B cell (primary cell): Measurements from ENCODE around the gene NLGN4Y.

Experiments
- EZH2 ChIP-seq: IDR thresholded peaks from 2 replicates; pipeline ENCODE4 v1.6.1; 2012; ENCODE audit warnings: borderline replicate concordance, low read depth, mild to moderate bottlenecking, moderate library complexity, low read length; ENCODE audit not compliant: insufficient read depth, poor library complexity, severe bottlenecking
- TF ChIP-seq, protein P1 (sequence below): fragments of 200-600 bp; IDR thresholded peaks from one replicate; pipeline ENCODE4 v1.8.0; 2022; ENCODE audit warnings: antibody characterized with exemption, mild to moderate bottlenecking

DNA sequence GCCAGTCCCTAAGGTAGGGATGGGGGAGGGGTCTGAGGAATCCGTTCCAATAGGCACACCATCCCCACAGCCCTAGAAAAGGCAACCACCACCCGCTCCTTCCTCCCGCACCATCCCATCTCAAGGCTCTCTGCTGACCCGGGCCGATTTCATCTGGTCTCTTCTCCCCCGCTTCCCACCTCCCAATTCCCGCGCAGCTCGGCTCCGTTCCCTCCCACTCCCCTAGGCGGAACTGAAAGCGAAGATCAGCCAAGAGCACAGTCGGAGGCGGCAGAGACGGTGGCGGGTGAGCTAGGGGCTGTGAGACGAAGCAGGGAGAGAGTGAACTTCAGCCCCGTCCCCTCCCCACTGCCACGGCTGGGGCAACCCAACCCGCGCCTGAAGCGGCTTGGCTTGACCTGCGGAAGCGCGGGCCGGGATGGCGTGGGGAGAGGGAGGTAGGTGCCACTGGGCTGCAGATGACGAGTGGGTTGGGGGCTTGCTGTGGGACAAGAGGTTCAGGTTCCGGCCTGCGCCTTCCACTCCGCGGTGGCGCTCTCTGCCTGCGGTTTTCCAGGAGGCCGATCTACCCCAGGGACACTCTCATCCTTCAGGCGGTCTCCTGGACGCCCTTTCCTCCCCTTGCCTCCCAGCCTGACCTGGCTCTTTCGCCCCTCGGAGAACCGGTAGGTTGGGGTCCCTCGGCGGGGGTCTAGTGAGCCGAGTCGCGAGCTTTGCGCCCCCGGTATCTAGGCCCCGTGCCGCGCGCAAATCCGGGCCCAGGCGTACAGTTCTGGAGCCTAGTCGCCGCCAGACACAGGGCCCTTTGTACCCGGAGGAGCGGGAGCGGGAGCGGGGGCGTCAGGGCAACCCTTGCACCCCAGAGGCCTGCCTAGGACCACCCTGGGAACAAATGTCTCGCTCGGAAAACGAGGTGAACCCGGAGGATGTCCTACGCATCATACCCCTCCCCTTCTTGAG, at the start of gene NLGN4Y:
- TF ChIP-seq, protein P1, sequence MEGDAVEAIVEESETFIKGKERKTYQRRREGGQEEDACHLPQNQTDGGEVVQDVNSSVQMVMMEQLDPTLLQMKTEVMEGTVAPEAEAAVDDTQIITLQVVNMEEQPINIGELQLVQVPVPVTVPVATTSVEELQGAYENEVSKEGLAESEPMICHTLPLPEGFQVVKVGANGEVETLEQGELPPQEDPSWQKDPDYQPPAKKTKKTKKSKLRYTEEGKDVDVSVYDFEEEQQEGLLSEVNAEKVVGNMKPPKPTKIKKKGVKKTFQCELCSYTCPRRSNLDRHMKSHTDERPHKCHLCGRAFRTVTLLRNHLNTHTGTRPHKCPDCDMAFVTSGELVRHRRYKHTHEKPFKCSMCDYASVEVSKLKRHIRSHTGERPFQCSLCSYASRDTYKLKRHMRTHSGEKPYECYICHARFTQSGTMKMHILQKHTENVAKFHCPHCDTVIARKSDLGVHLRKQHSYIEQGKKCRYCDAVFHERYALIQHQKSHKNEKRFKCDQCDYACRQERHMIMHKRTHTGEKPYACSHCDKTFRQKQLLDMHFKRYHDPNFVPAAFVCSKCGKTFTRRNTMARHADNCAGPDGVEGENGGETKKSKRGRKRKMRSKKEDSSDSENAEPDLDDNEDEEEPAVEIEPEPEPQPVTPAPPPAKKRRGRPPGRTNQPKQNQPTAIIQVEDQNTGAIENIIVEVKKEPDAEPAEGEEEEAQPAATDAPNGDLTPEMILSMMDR, result no peak
- TF ChIP-seq EZH2, result no peak
